GM21447 (cell line): ENCODE data around the gene AMPD1.

Experiments
- ATAC-seq: cut with Tn5 transposase; IDR thresholded peaks from one replicate; pipeline ENCODE4 v1.9.1; 2021; ENCODE audit not compliant: unreplicated experiment

Gene AMPD1

GRCh38 chr1:114700036-114700600 lies 4.8 kb upstream of the AMPD1 start:
- ATAC-seq, result no peak

- no peak for ATAC-seq
These were observed 1.5 kb upstream of the AMPD1 start for GRCh38 chr1:114696810-114697209.

GRCh38 chr1:114694540-114695310 lies 621 bp downstream of the AMPD1 start:
- no peak for ATAC-seq

GRCh38 chr1:114692947-114693346 lies 2.4 kb downstream of the AMPD1 start:
- ATAC-seq, result no peak

- no peak for ATAC-seq
These were observed 4.3 kb downstream of the AMPD1 start for GRCh38 chr1:114691061-114691460.

DNA sequence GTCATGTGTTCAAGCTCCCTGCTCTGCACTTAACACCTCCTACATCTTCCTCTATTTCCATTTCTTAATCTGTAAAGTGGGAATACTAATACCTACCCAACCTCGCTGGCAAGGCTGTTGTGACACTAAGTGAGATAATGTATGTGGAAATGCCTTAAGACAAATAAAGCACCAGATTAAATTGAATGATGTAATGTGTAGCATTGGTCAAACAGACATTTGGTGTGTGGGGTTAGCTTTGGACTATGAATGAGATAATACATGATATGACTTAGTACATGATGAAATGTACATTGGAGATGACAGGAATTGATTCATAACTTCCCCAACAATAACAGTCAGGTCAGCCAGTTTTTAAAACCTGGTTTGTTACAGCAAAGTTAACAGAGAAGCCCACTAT lies 5.2 kb downstream of the AMPD1 start:
- no peak for ATAC-seq

DNA sequence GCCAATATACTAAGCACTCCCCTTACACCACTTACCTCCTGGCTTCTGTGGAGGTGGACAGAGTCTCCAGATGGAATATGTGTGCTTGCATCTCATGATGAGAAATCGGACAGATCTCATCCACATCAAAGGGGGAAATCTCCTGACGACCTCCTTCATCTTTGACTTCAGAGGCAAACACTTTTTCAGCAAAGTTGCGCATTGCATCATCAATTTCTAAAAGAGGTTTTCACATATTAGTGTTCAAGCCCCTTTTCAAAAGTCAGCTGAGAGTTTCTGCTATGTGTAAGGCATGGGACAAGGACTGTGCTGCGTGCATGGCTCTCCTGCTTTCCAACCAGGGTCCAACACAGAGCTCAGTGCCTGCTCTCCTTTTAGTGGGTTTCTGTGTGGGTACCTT lies 6.8 kb downstream of the AMPD1 start:
- no peak for ATAC-seq

GRCh38 chr1:114685851-114686250 lies 9.5 kb downstream of the AMPD1 start:
- no peak for ATAC-seq

DNA sequence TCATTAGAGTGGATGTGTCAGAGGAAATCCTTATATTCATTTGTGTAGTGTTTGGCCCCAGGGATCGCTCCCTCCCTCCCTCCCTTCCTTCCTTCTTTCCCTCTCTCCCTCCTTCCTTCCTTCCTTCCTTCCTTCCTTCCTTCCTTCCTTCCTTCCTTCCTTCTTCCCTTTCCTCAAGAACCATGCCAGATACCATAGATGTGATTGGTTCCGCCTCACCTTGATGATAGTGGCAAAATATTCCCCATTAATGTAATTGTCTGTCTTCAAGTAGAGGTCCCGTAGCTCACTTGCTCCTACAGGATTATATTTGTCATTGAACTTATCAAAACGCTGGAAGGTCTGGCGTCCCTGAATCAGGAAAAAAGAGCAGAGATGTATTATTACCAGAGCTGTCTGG lies 17.7 kb downstream of the AMPD1 start:
- ATAC-seq, result no peak

- no peak for ATAC-seq
These were observed 19.2 kb downstream of the AMPD1 start for GRCh38 chr1:114676115-114676514.

- ATAC-seq, result no peak
These were observed 23.4 kb downstream of the AMPD1 start for GRCh38 chr1:114671939-114672275.

- no peak for ATAC-seq
These were observed 24.1 kb downstream of the AMPD1 start for GRCh38 chr1:114671011-114671938.

DNA sequence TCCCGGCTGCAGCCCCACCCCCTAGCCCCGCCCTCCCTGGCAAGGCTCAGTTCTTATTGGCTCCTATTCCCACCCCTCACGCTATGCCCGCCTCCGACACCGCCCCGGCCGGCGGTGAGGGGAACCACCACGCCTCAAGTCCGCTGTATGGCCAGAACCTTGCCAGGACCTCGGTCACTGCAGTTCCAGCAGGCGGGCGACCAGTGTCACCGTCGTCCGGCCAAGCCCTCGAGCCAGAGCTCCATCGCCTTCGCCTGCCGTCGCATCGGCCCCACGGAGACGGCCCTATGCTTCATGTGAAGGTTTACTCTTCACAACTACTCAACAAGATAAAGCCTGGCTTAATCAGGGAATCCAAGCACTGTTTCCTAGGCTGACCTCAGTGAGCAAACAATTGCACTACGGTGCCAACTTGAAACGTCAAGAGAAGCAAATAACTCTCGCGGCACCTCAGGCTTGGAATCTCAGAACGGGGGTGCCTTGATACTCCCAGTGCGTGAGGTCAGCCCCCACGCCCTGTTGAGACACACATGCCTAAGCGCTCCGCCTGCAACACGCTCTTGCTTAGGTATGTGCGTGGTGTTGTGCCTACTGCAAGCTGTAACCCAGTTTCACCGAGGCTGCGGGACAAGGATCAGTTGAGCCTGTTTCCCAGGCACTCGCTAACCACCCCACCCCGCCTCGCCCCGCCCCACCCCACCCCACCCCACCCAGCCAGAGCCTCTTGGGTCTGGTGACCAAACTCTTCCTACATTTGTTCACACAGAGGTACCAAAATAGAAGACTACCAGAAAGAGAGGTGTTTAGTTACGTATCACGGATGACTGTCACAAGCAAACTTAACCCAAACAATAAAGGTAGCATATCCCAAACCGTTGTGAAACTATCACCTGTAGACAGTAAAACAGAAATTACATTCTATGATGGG lies 25.0 kb downstream of the AMPD1 start:
- peak; percentile 99 for ATAC-seq

- ATAC-seq, result peak; percentile 52
These were observed 25.7 kb downstream of the AMPD1 start, which contains the start of gene DENND2C for GRCh38 chr1:114669562-114670082. DENND2C (minus strand) TSS chr1:114670049; CDS start chr1:114625984, 44,065 bp downstream.

DNA sequence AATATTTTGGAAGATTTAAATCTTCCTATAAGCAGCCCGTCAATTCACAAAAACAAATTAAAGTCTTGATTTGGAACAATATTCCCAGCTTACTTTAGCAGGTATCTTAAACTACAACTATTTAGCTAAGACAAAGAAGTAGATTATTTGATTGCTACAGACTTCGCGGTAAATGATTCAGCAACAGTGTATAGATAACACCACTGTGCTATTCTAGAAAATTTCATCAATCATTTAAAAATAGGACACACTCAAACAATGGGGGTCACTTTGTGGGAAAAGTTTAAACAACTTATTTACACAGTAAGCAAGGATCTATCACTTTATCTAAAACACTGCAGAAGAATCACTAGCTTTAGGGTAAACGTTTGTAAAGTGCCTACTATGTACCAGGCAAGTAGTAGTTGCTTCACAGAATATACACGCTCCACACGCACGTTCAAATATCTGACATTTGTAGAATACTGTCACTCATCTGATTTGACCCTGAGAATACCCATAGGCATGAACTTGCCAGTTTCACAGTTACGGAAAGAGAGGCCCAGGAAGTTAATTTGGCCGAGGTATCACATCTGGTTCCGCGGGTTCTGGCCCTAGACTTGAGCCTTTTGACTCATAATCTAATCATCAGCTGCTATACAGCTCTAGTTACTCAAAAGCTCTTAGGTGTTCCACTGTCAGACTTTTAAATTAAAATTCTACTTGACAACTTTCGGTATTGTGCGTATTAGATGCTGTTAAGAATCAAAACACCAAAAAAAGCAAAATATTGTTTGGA lies 26.4 kb downstream of the AMPD1 start:
- no peak for ATAC-seq

- ATAC-seq, result no peak
These were observed 27.0 kb downstream of the AMPD1 start for GRCh38 chr1:114668373-114668772.

DNA sequence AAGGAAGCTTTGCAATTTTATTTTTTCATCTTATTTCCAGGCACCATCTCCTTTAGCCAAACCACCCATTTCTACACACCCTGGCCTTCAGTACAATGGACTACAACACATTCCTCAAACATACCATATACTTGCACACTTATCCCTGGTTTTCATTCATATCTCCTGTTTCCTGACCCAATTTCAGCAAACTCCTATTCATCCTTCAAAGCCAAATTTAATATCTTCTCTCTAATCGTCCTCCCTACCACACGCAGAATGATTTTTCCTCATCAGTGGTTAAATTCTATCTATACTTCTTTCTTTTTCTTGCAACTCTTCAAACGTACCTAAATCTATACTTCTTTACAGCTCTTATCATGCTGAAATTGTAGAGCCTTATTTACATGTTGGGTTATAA lies 28.4 kb downstream of the AMPD1 start:
- no peak for ATAC-seq

- no peak for ATAC-seq
These were observed 35.1 kb downstream of the AMPD1 start for GRCh38 chr1:114660238-114660637.

DNA sequence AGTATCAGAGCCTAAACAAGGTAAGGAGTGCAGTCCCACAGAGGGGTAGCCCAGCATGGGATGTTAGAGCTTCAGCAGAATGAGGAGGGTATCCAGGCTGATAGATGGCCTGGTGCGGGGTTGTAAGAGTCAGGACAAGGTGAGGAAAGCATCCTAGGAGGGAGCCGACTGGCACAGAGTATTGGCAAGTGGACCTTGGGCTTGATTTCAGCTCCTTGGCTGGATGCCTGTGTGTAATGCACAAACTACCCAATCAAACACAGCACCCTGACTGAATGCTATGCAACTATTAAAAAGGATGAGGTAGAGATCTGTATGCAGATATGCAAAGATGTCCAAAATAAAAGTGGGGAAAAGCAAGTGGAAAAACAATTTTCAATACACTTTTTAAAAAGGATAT lies 43.5 kb downstream of the AMPD1 start:
- ATAC-seq, result no peak

DNA sequence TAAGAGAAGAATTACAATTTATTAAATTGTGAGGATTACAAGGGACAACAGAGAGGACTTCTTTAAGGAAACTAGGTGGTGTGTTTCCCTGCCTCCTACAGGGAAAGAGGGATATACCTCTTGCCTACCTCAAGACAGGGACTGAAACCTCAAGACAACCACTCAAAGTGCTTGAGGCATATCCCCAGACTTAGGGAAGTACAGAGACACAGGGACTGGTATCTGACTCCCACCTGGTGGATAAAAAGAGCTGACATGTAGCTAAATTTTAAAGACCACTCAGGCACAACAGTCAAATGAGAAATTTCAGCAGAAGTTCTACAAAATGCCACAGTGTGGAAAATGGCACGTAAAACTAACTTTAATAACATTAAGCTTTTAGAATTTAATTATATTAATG lies 46.8 kb downstream of the AMPD1 start:
- ATAC-seq, result no peak
